CD14-positive monocyte (primary cell): ENCODE data around the gene SLC28A3. TPM values are rescaled to one million over a fixed set of nuclear protein-coding genes. Genes with fewer than 3 reads are reported as not detected.

Experiments
- DNase-seq, 3 donors: peaks; one replicate each; pipeline ENCODE4 v3.0.0-alpha.2; 2011 to 2022
- H2AFZ ChIP-seq: 2 replicates; pipeline ENCODE4 v1.6.0; 2012; ENCODE audit warnings: mild to moderate bottlenecking, low read depth, low read length, inconsistent platforms; ENCODE audit not compliant: insufficient read depth, poor library complexity, severe bottlenecking
- H3K27ac ChIP-seq, 2 donors: 1 replicate in 1 of 2; 2 replicates in 1 of 2; pipeline ENCODE4 v1.5.1; 2012 to 2013; ENCODE audit warnings: low read length in 2 of 2, control low read depth in 1 of 2, inconsistent platforms in 1 of 2, low read depth in 1 of 2, mild to moderate bottlenecking in 1 of 2
- H3K27me3 ChIP-seq, 2 donors: one replicate each; pipeline versions ENCODE4 v1.6.0 to v1.6.1; 2011 to 2013; ENCODE audit warnings: low read length in 2 of 2; ENCODE audit not compliant: control insufficient read depth in 2 of 2, insufficient read depth in 2 of 2
- H3K36me3 ChIP-seq, 2 donors: replicated peaks in 1 of 2; 1 replicate in 1 of 2; 2 replicates in 1 of 2; pipeline versions ENCODE4 v1.5.1 to v1.6.1; 2012 to 2013; ENCODE audit warnings: low read length in 2 of 2, control low read depth in 1 of 2, inconsistent platforms in 1 of 2, mild to moderate bottlenecking in 1 of 2; ENCODE audit not compliant: insufficient read depth in 2 of 2, control insufficient read depth in 1 of 2
- H3K4me1 ChIP-seq, 2 donors: 1 replicate in 1 of 2; 2 replicates in 1 of 2; pipeline versions ENCODE4 v1.5.1 to v1.6.1; 2012 to 2013; ENCODE audit warnings: low read length in 2 of 2, control low read depth in 1 of 2, inconsistent platforms in 1 of 2, mild to moderate bottlenecking in 1 of 2, moderate library complexity in 1 of 2; ENCODE audit not compliant: insufficient read depth in 2 of 2, control insufficient read depth in 1 of 2
- H3K4me2 ChIP-seq: replicated peaks from 2 replicates; pipeline ENCODE3; 2012; ENCODE audit warnings: low read length, moderate library complexity, mild to moderate bottlenecking; ENCODE audit not compliant: poor library complexity, severe bottlenecking; ENCODE audit errors: extremely low read depth
- H3K4me3 ChIP-seq, 3 experiments: fragments of 200-600 bp in 1 of 3; sonication (generic) in 1 of 3; replicated peaks in 1 of 3; 1 replicate in 2 of 3; 2 replicates in 1 of 3; pipeline ENCODE4 v1.5.1; 2011 to 2013; ENCODE audit warnings: low read length in 3 of 3, mild to moderate bottlenecking in 3 of 3, control low read depth in 2 of 3, low read depth in 2 of 3, inconsistent platforms in 1 of 3, moderate library complexity in 1 of 3
- H3K79me2 ChIP-seq: 2 replicates; pipeline ENCODE4 v1.6.0; 2012; ENCODE audit warnings: mild to moderate bottlenecking, control low read depth, inconsistent platforms, low read length, moderate library complexity; ENCODE audit not compliant: insufficient read depth
- H3K9ac ChIP-seq: 2 replicates; pipeline ENCODE4 v1.6.0; 2017; ENCODE audit warnings: low read length, mild to moderate bottlenecking; ENCODE audit not compliant: insufficient read depth, poor library complexity, severe bottlenecking
- H3K9me3 ChIP-seq, 2 donors: replicated peaks in 1 of 2; 1 replicate in 1 of 2; 2 replicates in 1 of 2; pipeline versions ENCODE4 v1.5.1 to v1.6.1; 2012 to 2013; ENCODE audit warnings: low read length in 2 of 2, control low read depth in 1 of 2; ENCODE audit not compliant: control insufficient read depth in 1 of 2, insufficient read depth in 1 of 2
- H4K20me1 ChIP-seq: 2 replicates; pipeline ENCODE4 v1.6.0; 2012; ENCODE audit warnings: mild to moderate bottlenecking, low read length, control low read depth, moderate library complexity; ENCODE audit not compliant: insufficient read depth
- H3K27ac Mint-ChIP-seq, 7 donors: one replicate each; pipeline ENCODE4 v1.8.0; 2020; ENCODE audit warnings: mild to moderate bottlenecking in 7 of 7, mixed read lengths in 7 of 7, moderate library complexity in 6 of 7, inconsistent platforms in 2 of 7
- H3K27me3 Mint-ChIP-seq, 3 donors: one replicate each; pipeline ENCODE4 v1.8.0; 2021 to 2022; ENCODE audit warnings: low read depth in 3 of 3, mild to moderate bottlenecking in 3 of 3, mixed read lengths in 3 of 3, moderate library complexity in 3 of 3, inconsistent platforms in 1 of 3
- H3K36me3 Mint-ChIP-seq, 2 donors: one replicate each; pipeline ENCODE4 v1.8.0; 2020; ENCODE audit warnings: mixed read lengths in 2 of 2, inconsistent platforms in 1 of 2, mild to moderate bottlenecking in 1 of 2
- H3K4me1 Mint-ChIP-seq: one replicate; pipeline ENCODE4 v1.8.0; 2020; ENCODE audit warnings: mild to moderate bottlenecking, mixed read lengths
- H3K4me3 Mint-ChIP-seq, 2 donors: one replicate each; pipeline ENCODE4 v1.8.0; 2020; ENCODE audit warnings: mild to moderate bottlenecking in 2 of 2, mixed read lengths in 2 of 2, moderate library complexity in 1 of 2
- H3K9me3 Mint-ChIP-seq, 7 donors: one replicate each; pipeline ENCODE4 v1.8.0; 2020 to 2022; ENCODE audit warnings: mixed read lengths in 7 of 7, mild to moderate bottlenecking in 6 of 7, moderate library complexity in 6 of 7, inconsistent platforms in 2 of 7
- CTCF ChIP-seq: fragments of 200-600 bp; IDR thresholded peaks from one replicate; pipeline ENCODE4 v1.8.0; 2022; ENCODE audit warnings: antibody characterized with exemption, mild to moderate bottlenecking
- WGBS: methylation state at CpG from one replicate; pipeline ENCODE4 v1.1.5; 2013; ENCODE audit warnings: missing lambda C conversion rate; ENCODE audit not compliant: insufficient coverage; 5-methylcytosine and 5-hydroxymethylcytosine counted together
- intact Hi-C, 2 donors: fragments of 100-400 bp; cut with micrococcal nuclease; formaldehyde crosslinking; loops; one replicate each; pipeline versions ENCODE4 v1.15.0 to v1.15.1; 2023
- polyA plus RNA-seq, 3 donors: library from polyadenylated mRNA; depleted of rRNA in 1 of 3; unstranded in 2 of 3; stranded (reverse) in 1 of 3; fragments of 300-500 nt in 2 of 3; fragments of >200 nt in 1 of 3; fragmentation: Illumina TruSeq in 2 of 3; gene quantifications; 1 replicate in 2 of 3; 2 replicates in 1 of 3; pipeline ENCODE4 v1.2.3, GENCODE V29; 2012 to 2021

SLC28A3 gene
- polyA plus RNA-seq, 3 donors: 1.9 TPM; not detected in 2

- TF ChIP-seq CTCF: no peak
- Histone ChIP-seq H3K4me3 (no peak overlapping the region), H3K4me2 (no peak overlapping the region), H2AFZ (no peak overlapping the region), H4K20me1 (no peaks in the 10 kb centered on the region), H3K36me3 (no peaks in the 10 kb centered on the region), H3K9me3 (no peaks in the 10 kb centered on the region), H3K9ac (no peak overlapping the region), H3K27me3 (no peaks in the 10 kb centered on the region), H3K27ac (no peak overlapping the region), H3K79me2 (no peaks in the 10 kb centered on the region), H3K4me1 (peaks cover 7 to 9% of the 10 kb centered on the region in 2 donors)
- Mint-ChIP-seq H3K4me1 (peaks cover 12% of the 10 kb centered on the region), H3K27me3 (no peaks in the 10 kb centered on the region), H3K4me3 (no peak overlapping the region), H3K9me3 (peaks cover 0 to 2% (median 0%) of the 10 kb centered on the region in 7 donors), H3K36me3 (no peaks in the 10 kb centered on the region), H3K27ac (no peak overlapping the region)
- intact Hi-C loops: loop anchor here in 1 of 2 donors (5.0 kb wide), 1 partner anchor 374 kb away; no protein-coding TSS in a partner anchor
- WGBS: no CpG with 5 or more reads among the region's 2 CpGs
- no peak for DNase-seq
These were observed 29.7 kb downstream of the SLC28A3 start for GRCh38 chr9:84310883-84311282.

DNA sequence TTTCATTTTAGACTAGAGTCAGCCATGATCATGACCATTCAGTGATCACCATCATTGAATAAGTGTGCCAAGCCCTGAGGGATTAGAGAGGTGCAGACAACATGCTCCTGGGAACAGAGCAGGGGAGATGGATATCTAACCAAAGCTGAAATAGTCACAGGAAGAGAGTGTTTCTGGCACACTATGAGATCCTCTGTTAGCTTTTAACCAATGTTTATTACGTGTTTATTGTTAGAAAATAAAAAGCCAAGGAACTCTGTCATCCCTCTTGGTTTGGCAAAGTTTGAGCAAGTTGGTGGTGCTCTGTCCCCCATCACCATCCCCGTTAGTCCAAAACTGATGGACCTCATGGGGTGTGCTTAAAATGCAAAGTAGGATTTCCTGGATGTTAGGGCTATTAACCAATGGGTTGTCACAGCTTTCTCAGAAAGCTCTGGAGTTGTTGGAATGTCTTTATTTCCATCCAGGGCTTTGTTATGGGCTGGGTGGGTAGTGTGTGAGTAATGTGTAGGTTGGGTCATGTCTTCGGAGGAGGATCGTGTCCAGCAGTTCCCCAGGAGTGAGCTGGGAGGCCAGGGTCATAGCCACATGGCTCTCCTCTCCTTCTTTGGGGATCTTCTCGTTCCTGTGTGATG is 34.9 kb downstream of the SLC28A3 start:
- WGBS: 80% methylated on average over 1 of the region's 5 CpGs

More for the DNA sequence above, 34.9 kb downstream of the SLC28A3 start:
- peaks cover 0 to 2% (median 0%) of the 10 kb centered on the region in 7 donors for H3K9me3 Mint-ChIP-seq
- no peak for DNase-seq
- peak overlapping the region in 1 of 7 donors; percentile 68 for H3K27ac Mint-ChIP-seq
- H3K36me3 ChIP-seq: no peaks in the 10 kb centered on the region
- intact Hi-C loops: no loop called here
- no peak overlapping the region for H3K4me3 ChIP-seq
- no peak overlapping the region for H3K4me3 Mint-ChIP-seq
- peaks cover 14 to 17% of the 10 kb centered on the region in 2 donors for H3K4me1 ChIP-seq
- H3K36me3 Mint-ChIP-seq: peaks cover 0 to 2% of the 10 kb centered on the region in 2 donors
- H4K20me1 ChIP-seq: no peaks in the 10 kb centered on the region
- no peak overlapping the region for H3K9ac ChIP-seq
- H2AFZ ChIP-seq: no peak overlapping the region
- TF ChIP-seq CTCF: no peak
- H3K27me3 Mint-ChIP-seq: peaks cover 0 to 4% (median 2%) of the 10 kb centered on the region in 3 donors
- no peaks in the 10 kb centered on the region for H3K9me3 ChIP-seq
- H3K4me1 Mint-ChIP-seq: peaks cover 15% of the 10 kb centered on the region
- no peaks in the 10 kb centered on the region for H3K79me2 ChIP-seq
- no peak overlapping the region for H3K4me2 ChIP-seq
- H3K27me3 ChIP-seq: no peaks in the 10 kb centered on the region
- no peak overlapping the region for H3K27ac ChIP-seq
